Stimulated activated CD4-positive, alpha-beta T cell treated with anti-CD3 and anti-CD28 coated beads, Interleukin-12 subunit alpha, Interleukin-12 subunit beta, amount 100 ng/mL, for 48 hours (primary cell): ENCODE measurements around the gene RUBCNL.

Experiments
- DNase-seq, 3 donors: peaks; one replicate each; pipeline ENCODE4 v3.0.0-alpha.2; 2020; ENCODE audit warnings: low read depth in 2 of 3, low spot score in 1 of 3

RUBCNL gene

GRCh38 chr13:46307554-46307953 is 79.5 kb downstream of the RUBCNL start:
- no peak for DNase-seq

- DNase-seq: no peak
These were observed 82.5 kb downstream of the RUBCNL start for GRCh38 chr13:46304546-46304945.

GRCh38 chr13:46303742-46304385 is 83.2 kb downstream of the RUBCNL start:
- DNase-seq: no peak

DNA sequence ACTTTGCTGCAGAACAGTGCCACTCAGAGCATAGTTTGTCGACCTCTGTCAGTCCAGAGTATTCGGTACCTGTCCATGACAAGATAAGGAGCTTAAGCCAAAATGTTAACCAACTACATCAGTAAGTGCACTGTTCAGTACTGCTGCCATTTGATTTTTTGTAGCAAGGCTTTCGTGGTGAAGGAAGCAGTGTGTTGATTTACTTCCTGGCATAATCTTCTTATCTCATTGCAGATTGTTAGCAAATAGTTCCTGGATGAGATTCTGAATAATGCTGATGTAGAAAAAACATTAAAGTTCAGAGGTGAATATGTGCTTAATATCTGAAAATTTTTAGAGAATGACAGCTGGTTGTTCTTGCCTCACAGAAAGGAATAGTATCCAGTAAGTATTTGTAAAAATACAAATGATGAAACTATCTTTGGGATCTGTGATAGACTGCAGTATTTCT is 89.7 kb downstream of the RUBCNL start:
- DNase-seq: no peak

DNA sequence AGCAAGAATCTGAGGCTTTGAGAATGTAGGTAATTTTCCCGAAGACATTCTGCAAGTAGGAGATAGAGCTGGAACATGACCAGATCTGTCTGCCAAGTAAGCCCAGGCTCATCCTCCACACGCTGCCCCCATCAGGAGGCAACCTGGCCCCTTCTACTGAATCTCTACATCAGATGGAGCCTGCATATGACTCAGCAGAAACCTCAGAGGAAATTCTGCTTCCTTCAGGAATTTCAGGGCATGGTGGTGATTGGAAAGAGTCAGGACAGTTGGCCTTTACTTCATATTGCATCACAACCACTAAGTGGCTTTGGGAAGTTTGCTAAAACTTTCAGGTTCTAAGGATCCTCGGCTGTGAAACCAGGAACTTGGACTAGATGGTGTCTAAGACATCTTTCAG is 90.1 kb downstream of the RUBCNL start:
- DNase-seq: no peak

- no peak for DNase-seq
These were observed 90.8 kb downstream of the RUBCNL start for GRCh38 chr13:46296115-46296822.

DNA sequence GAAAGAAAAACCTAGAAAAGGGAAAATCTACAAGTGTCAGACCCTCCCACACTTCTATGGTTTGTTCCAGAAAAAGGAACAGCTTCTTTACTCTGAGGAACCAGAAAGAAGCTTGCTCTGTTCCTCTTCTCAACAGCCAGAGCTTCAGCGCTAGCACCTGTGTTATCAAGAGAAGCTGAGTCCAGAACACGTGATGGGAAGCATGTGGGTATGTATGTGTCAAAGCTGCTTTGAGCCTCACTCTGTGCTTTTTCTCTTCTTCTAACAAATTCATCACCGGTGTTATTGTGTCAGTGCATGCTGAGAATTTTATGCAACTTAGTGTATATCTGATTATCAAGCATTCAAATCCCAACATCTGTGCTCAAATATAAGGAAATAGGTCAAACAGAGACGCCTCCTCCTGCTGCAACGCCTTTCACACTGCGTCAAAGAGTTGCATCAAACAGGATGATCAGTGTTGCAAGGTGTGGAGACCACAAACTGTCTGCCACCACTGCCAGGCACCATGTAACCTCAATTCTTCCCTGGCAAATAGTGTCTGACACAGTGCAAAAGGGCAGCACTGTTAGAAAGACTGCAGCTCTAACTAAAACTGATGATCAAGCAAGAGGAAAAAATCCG is 91.4 kb downstream of the RUBCNL start:
- DNase-seq: peak in 2 of 3 donors; percentile 29 to 41

GRCh38 chr13:46293436-46293835 is 93.6 kb downstream of the RUBCNL start:
- DNase-seq: no peak
